ENCODE measurements around the gene LRRC10B. TPM values are rescaled to one million over a fixed set of nuclear protein-coding genes. Genes with fewer than 3 reads are reported as not detected.

The LRRC10B gene
- total and polyA plus RNA-seq, 4 donors: 0.13 to 2.8 (median 1.1) TPM; not detected in 1

GRCh38 chr11:61510166-61510919 lies 1.8 kb downstream of the LRRC10B start:
- intact Hi-C loops (cut with DNase I): loop anchor here in 1 of 2 donors (10.0 kb wide), 1 partner anchor 114 kb away; no protein-coding TSS in a partner anchor
- ATAC-seq (ENCODE audit: low FRiP score) (peak; percentile 60), DNase-seq (no peak)
- Histone ChIP-seq H3K4me1 (ENCODE audit: control insufficient read depth in 1 of 2, insufficient read depth in 2 of 2, low read length in 2 of 2) (no peaks in the 10 kb centered on the region), H3K9me3 (ENCODE audit: control insufficient read depth, low read length) (no peaks in the 10 kb centered on the region), H3K4me3 (ENCODE audit: low read length in 2 of 2) (no peak overlapping the region), H3K27me3 (ENCODE audit: control insufficient read depth in 1 of 2, insufficient read depth in 2 of 2, low read length in 1 of 2) (no peaks in the 10 kb centered on the region), H3K36me3 (ENCODE audit: control insufficient read depth in 1 of 2, insufficient read depth in 2 of 2, low read length in 1 of 2) (no peaks in the 10 kb centered on the region), H3K27ac (ENCODE audit: low read depth in 1 of 2, low read length in 2 of 2) (no peak overlapping the region)
- 64 to 73% methylated on average over 16 of the region's 16 CpGs for WGBS, 2 donors

DNA sequence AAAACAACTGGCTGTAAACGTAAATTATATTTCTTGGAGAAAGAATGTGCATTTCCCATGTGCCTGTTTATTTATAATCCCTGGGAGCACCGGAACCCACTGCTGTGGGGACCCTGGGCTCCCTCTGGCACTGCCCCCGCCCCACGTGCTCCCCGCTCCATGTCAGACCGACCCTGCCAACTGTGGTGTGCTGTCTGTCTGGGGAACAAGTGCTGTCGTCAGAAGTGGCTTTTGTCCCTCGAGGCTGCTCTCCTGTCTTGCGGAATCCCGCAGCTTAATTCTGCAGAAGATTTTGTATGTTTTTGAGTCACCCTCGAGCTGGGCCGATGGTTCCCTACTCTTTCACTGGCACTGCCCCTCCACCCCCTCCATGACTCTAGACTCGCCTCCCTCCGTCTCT lies 2.4 kb downstream of the LRRC10B start:
- Histone ChIP-seq H3K27ac (ENCODE audit: low read depth in 1 of 2, low read length in 2 of 2) (no peak overlapping the region), H3K4me1 (ENCODE audit: control insufficient read depth in 1 of 2, insufficient read depth in 2 of 2, low read length in 2 of 2) (no peaks in the 10 kb centered on the region), H3K27me3 (ENCODE audit: control insufficient read depth in 1 of 2, insufficient read depth in 2 of 2, low read length in 1 of 2) (no peaks in the 10 kb centered on the region), H3K4me3 (ENCODE audit: low read length in 2 of 2) (no peak overlapping the region), H3K9me3 (ENCODE audit: control insufficient read depth, low read length) (no peaks in the 10 kb centered on the region), H3K36me3 (ENCODE audit: control insufficient read depth in 1 of 2, insufficient read depth in 2 of 2, low read length in 1 of 2) (no peaks in the 10 kb centered on the region)
- no peak for DNase-seq
- WGBS, 2 donors: 41 to 61% methylated on average over 14 of the region's 14 CpGs
- intact Hi-C loops (cut with DNase I): loop anchor here in 1 of 2 donors (10.0 kb wide), 1 partner anchor 114 kb away; no protein-coding TSS in a partner anchor
- ATAC-seq (ENCODE audit: low FRiP score): peak; percentile 58

DNA sequence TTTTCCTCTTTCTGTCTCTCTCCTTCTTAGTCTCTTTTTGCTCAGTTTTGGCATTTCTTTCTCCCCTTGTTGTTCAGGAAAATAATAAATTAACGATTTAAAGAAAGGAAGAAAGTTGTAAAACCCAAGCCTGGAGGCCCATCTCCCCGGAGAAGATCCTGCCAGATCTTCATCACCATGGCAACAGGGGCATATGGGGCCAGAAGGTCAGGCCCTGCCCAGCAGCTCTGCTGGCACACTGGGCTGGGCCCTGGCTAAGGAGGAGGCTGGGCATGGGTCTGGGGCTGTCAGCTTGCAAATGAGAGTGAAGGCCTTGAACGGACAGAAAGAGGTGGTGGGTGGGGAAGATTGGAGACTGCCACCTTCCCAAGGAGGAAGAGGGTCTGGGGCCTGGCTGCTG lies 2.8 kb downstream of the LRRC10B start:
- Histone ChIP-seq H3K9me3 (ENCODE audit: control insufficient read depth, low read length) (no peaks in the 10 kb centered on the region), H3K27me3 (ENCODE audit: control insufficient read depth in 1 of 2, insufficient read depth in 2 of 2, low read length in 1 of 2) (no peaks in the 10 kb centered on the region), H3K4me1 (ENCODE audit: control insufficient read depth in 1 of 2, insufficient read depth in 2 of 2, low read length in 2 of 2) (no peaks in the 10 kb centered on the region), H3K36me3 (ENCODE audit: control insufficient read depth in 1 of 2, insufficient read depth in 2 of 2, low read length in 1 of 2) (no peaks in the 10 kb centered on the region), H3K27ac (ENCODE audit: low read depth in 1 of 2, low read length in 2 of 2) (no peak overlapping the region), H3K4me3 (ENCODE audit: low read length in 2 of 2) (no peak overlapping the region)
- DNase-seq: no peak
- intact Hi-C loops (cut with DNase I): loop anchor here in 1 of 2 donors (10.0 kb wide), 1 partner anchor 113 kb away; no protein-coding TSS in a partner anchor
- ATAC-seq (ENCODE audit: low FRiP score): no peak
- 74 to 77% methylated on average over 3 of the region's 3 CpGs for WGBS, 2 donors

DNA sequence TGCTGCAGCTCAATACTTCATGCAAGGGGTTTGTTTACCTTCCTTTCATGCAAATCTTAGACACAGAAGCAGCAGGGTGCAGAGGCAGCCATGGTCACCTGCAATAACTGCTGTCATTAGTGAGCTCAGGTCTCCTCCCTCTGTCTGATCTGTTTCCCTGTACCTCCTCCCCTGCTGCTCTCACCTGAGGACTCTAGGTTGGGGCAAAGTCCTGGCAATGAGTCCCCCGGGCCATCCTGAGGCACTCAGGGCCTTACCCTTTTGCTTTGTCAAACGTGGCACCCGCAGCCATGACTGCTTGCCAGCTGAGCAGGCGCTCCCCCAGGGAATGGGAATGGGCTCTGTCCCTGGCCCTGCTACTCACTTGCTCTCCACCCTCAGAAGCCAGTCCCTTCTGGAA lies 3.9 kb downstream of the LRRC10B start:
- DNase-seq (no peak), ATAC-seq (ENCODE audit: low FRiP score) (no peak)
- Histone ChIP-seq H3K4me1 (ENCODE audit: control insufficient read depth in 1 of 2, insufficient read depth in 2 of 2, low read length in 2 of 2) (no peaks in the 10 kb centered on the region), H3K27me3 (ENCODE audit: control insufficient read depth in 1 of 2, insufficient read depth in 2 of 2, low read length in 1 of 2) (no peaks in the 10 kb centered on the region), H3K9me3 (ENCODE audit: control insufficient read depth, low read length) (no peaks in the 10 kb centered on the region), H3K36me3 (ENCODE audit: control insufficient read depth in 1 of 2, insufficient read depth in 2 of 2, low read length in 1 of 2) (no peaks in the 10 kb centered on the region), H3K4me3 (ENCODE audit: low read length in 2 of 2) (no peak overlapping the region), H3K27ac (ENCODE audit: low read depth in 1 of 2, low read length in 2 of 2) (no peak overlapping the region)
- 71 to 75% methylated on average over 4 of the region's 4 CpGs for WGBS, 2 donors
- intact Hi-C loops (cut with DNase I): loop anchor here in 1 of 2 donors (10.0 kb wide), 1 partner anchor 112 kb away; no protein-coding TSS in a partner anchor

- no peaks in the 10 kb centered on the region for H3K27me3 ChIP-seq (ENCODE audit: control insufficient read depth in 1 of 2, insufficient read depth in 2 of 2, low read length in 1 of 2)
- intact Hi-C loops (cut with DNase I): loop anchor here in 1 of 2 donors (10.0 kb wide), 1 partner anchor 112 kb away; no protein-coding TSS in a partner anchor
- no peak overlapping the region for H3K27ac ChIP-seq (ENCODE audit: low read depth in 1 of 2, low read length in 2 of 2)
Observed at GRCh38 chr11:61513143-61513765, 4.7 kb downstream of the LRRC10B start.

DNA sequence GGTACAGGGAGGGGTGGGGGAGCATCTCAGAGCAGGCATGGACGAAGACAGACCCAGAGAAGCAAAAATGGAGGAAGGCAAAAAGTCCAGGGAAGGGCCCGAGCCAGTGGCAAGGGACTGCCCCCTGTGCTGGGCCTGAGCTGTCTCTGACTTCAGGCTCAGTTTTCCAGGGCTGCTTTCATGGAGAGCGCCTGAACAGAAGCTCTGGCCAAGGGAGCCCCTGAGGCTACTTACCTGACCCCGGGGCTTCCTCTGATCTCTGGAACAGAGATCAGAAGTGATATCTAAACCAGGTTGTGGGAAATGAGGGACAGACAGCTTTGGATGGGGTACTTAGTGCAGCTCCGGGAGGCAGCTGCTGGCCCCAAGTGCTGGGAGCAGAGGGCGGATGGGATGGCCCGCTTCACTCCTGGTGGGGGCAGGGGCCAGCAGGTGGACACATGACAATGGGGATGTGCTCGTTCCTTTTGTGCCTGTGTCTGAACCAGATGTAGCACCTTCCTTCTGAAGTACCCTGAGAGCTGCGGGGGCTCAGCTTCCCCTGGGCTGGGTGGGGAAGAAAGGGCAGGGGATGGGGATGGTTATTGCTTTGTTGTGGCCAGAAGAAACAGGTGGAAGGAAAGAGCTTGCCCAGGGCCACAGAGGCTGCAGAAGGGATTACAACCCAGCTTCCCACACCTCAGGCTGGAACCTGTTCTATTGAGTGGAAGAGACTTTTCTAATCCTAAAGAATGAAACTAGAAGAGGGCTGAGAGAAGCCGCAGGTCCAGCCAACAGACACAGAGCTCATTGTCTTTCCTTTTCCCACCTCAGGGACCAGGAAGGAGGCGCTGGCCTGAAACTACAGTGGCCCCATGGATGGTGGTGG lies 5.7 kb downstream of the LRRC10B start:
- Histone ChIP-seq H3K4me3 (ENCODE audit: low read length in 2 of 2) (no peak overlapping the region), H3K9me3 (ENCODE audit: control insufficient read depth, low read length) (no peaks in the 10 kb centered on the region), H3K27ac (ENCODE audit: low read depth in 1 of 2, low read length in 2 of 2) (no peak overlapping the region), H3K36me3 (ENCODE audit: control insufficient read depth in 1 of 2, insufficient read depth in 2 of 2, low read length in 1 of 2) (no peaks in the 10 kb centered on the region), H3K27me3 (ENCODE audit: control insufficient read depth in 1 of 2, insufficient read depth in 2 of 2, low read length in 1 of 2) (no peaks in the 10 kb centered on the region), H3K4me1 (ENCODE audit: control insufficient read depth in 1 of 2, insufficient read depth in 2 of 2, low read length in 2 of 2) (no peaks in the 10 kb centered on the region)
- intact Hi-C loops (cut with DNase I): loop anchor here in 1 of 2 donors (10.0 kb wide), 1 partner anchor 111 kb away; no protein-coding TSS in a partner anchor
- DNase-seq (no peak), ATAC-seq (ENCODE audit: low FRiP score) (no peak)
- 90% methylated on average over 11 of the region's 11 CpGs for WGBS, 2 donors

More at GRCh38 chr11:61513143-61513765, 4.7 kb downstream of the LRRC10B start:
- Histone ChIP-seq H3K36me3 (ENCODE audit: control insufficient read depth in 1 of 2, insufficient read depth in 2 of 2, low read length in 1 of 2) (no peaks in the 10 kb centered on the region), H3K4me3 (ENCODE audit: low read length in 2 of 2) (no peak overlapping the region), H3K9me3 (ENCODE audit: control insufficient read depth, low read length) (no peaks in the 10 kb centered on the region), H3K4me1 (ENCODE audit: control insufficient read depth in 1 of 2, insufficient read depth in 2 of 2, low read length in 2 of 2) (no peaks in the 10 kb centered on the region)
- DNase-seq (no peak), ATAC-seq (ENCODE audit: low FRiP score) (no peak)
- WGBS, 2 donors: 88 to 91% methylated on average over 11 of the region's 11 CpGs

DNA sequence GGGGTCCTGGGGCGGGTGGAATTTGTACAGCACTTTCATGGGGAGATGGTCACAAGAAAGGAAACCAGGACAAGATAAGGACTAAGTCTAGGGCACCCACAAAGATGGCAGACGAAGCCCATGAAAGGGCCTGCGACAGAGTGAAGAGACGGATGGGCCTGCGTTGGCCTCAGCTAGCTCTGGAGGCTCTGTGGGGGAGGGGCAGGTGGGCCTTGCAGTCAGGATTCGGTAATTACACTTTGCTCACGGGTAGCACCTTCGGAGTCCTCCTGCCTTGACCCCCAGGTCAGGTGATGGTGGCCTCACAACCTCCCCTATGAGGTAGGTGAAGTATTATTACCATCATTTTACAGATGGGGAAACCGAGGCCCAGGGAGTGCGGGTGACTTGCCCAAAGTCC lies 7.1 kb downstream of the LRRC10B start:
- ATAC-seq (ENCODE audit: low FRiP score) (no peak), DNase-seq (no peak)
- H3K27ac ChIP-seq (ENCODE audit: low read depth in 1 of 2, low read length in 2 of 2): no peak overlapping the region
- intact Hi-C loops (cut with DNase I): loop anchor here (1.0 to 10.0 kb wide), 4 partner anchors 38 to 109 kb away; no protein-coding TSS in a partner anchor
- H3K36me3 ChIP-seq (ENCODE audit: control insufficient read depth in 1 of 2, insufficient read depth in 2 of 2, low read length in 1 of 2): no peaks in the 10 kb centered on the region
- no peaks in the 10 kb centered on the region for H3K4me1 ChIP-seq (ENCODE audit: control insufficient read depth in 1 of 2, insufficient read depth in 2 of 2, low read length in 2 of 2)
- H3K4me3 ChIP-seq (ENCODE audit: low read length in 2 of 2): no peak overlapping the region
- H3K27me3 ChIP-seq (ENCODE audit: control insufficient read depth in 1 of 2, insufficient read depth in 2 of 2, low read length in 1 of 2): no peaks in the 10 kb centered on the region
- WGBS, 2 donors: 72 to 84% methylated on average over 10 of the region's 10 CpGs
- H3K9me3 ChIP-seq (ENCODE audit: control insufficient read depth, low read length): no peaks in the 10 kb centered on the region

- Histone ChIP-seq H3K4me1 (ENCODE audit: control insufficient read depth in 1 of 2, insufficient read depth in 2 of 2, low read length in 2 of 2) (no peaks in the 10 kb centered on the region), H3K27ac (ENCODE audit: low read depth in 1 of 2, low read length in 2 of 2) (no peak overlapping the region), H3K36me3 (ENCODE audit: control insufficient read depth in 1 of 2, insufficient read depth in 2 of 2, low read length in 1 of 2) (no peaks in the 10 kb centered on the region), H3K4me3 (ENCODE audit: low read length in 2 of 2) (no peak overlapping the region), H3K27me3 (ENCODE audit: control insufficient read depth in 1 of 2, insufficient read depth in 2 of 2, low read length in 1 of 2) (no peaks in the 10 kb centered on the region), H3K9me3 (ENCODE audit: control insufficient read depth, low read length) (no peaks in the 10 kb centered on the region)
- WGBS, 2 donors: 13 to 21% methylated on average over 21 to 22 of the region's 22 CpGs
- DNase-seq (no peak), ATAC-seq (ENCODE audit: low FRiP score) (no peak)
- intact Hi-C loops (cut with DNase I): loop anchor here (1.0 to 10.0 kb wide), 4 partner anchors 39 to 109 kb away; no protein-coding TSS in a partner anchor
Observed at GRCh38 chr11:61516191-61516590, 7.6 kb downstream of the LRRC10B start.
